SKM-1 treated with dmso at 0.1 percent for 144 hours (cell line): ENCODE measurements around the gene HMCN1.

Experiments
- DNase-seq: peaks from one replicate; lab custom pipeline; 2025; ENCODE audit not compliant: unreplicated experiment; lab: John Stamatoyannopoulos, UW

The HMCN1 gene

GRCh38 chr1:185803241-185803640, 69.0 kb downstream of the HMCN1 start:
- no peak for DNase-seq

GRCh38 chr1:185804206-185804605, 70.0 kb downstream of the HMCN1 start:
- no peak for DNase-seq

DNA sequence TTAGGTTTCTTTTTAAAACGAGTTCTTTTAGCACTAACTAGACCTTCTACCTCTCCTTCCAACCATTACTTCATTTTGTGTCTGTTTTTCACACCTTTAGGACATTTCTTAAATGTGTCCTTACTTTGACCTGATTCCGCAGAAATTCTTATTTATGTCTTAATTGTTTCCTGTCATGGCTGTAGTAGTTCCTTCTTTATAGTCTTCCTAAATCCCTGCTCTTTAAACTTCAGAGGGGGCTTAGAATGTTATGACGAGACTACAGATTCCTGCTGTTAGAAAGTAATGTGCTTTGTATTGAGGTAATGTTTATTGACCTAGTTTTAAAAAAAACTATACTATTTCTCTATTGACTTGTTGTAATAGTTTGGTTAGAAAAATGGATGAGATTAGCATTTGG, 70.4 kb downstream of the HMCN1 start:
- DNase-seq, result no peak

DNA sequence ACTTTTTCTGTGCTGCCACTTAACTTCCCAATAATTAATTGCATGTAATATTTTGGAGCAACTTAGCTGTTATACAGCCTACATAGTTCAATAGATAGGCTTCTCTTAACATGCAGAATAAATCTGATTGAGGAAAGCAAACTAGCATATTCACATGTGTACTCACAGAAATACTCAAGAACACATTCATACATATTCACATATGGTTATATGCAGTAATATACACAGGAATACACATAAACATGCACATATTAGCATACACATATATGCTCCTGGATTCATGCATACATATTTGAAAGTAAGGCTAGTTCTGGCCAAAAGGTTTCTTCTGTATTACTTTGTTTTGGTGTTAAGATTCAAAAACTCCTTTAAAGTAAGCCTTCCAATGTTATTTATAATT, 73.1 kb downstream of the HMCN1 start:
- no peak for DNase-seq

DNA sequence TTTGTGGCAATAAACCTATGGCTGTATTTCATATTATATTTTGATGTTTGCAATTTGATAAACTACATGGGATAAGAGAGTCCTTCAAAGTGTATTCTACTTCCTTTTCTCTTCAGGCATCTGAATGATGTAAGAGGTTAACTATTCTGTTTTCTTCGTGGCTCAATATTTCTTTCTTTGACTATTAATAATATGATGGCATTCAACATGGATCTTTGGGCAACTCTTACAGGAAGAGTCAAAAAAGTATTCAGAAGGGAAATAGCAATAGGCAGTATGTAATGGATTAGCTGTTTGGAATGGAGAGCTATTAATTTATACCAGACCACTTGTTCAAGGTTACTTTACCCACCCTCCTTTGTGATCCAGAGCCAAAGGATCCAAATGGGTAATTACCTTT, 74.4 kb downstream of the HMCN1 start:
- DNase-seq, result no peak

GRCh38 chr1:185811073-185811709, 77.0 kb downstream of the HMCN1 start:
- no peak for DNase-seq

GRCh38 chr1:185812934-185813333, 78.7 kb downstream of the HMCN1 start:
- no peak for DNase-seq

- peak; percentile 74 for DNase-seq
Observed at GRCh38 chr1:185813401-185813979, 79.3 kb downstream of the HMCN1 start.

GRCh38 chr1:185816460-185816859, 82.3 kb downstream of the HMCN1 start:
- no peak for DNase-seq

DNA sequence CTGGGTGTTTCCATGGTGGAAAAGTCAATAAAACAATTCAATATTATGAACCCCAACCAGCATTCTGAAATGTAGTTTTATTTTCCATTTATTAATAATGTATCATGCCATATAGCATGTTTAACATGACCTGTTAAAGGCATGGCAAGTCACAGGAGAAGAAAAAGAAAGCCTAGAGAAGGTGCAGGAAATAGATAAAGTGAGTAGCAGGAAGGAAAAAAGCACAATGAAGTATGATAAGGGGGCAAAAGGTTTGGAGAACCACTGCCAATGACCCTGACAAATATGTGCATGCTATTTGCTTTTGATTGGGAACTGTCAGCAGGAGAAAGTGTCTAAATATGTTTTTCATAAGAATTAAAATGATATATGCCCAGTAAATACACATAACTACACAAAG, 85.6 kb downstream of the HMCN1 start:
- DNase-seq, result no peak

- DNase-seq, result no peak
Observed at GRCh38 chr1:185821612-185822385, 87.6 kb downstream of the HMCN1 start.

GRCh38 chr1:185823467-185823866, 89.3 kb downstream of the HMCN1 start:
- DNase-seq, result no peak

GRCh38 chr1:185824106-185824505, 89.9 kb downstream of the HMCN1 start:
- no peak for DNase-seq

GRCh38 chr1:185825556-185825955, 91.4 kb downstream of the HMCN1 start:
- DNase-seq, result no peak

GRCh38 chr1:185834371-185834905, 100.2 kb downstream of the HMCN1 start:
- no peak for DNase-seq

GRCh38 chr1:185835191-185835590, 101.0 kb downstream of the HMCN1 start:
- DNase-seq, result no peak

DNA sequence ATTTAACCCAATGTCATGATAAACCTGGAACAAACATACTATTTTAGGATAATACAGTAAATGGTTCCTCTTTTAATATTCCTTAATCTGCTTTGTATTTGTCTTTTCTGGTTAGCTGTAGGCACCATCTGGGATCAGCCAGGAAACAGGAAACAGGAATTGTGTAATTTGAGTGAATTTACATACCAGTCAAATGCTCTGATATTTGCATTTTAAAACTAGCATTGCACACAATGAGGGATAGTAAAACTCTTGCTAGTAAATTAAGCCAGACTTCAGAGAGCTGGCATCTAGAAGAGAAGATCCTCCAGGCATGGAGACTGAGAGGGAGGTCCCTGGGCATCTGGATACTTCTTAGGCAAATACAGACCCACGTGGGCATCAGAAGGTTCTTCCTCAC, 103.5 kb downstream of the HMCN1 start:
- DNase-seq, result no peak

DNA sequence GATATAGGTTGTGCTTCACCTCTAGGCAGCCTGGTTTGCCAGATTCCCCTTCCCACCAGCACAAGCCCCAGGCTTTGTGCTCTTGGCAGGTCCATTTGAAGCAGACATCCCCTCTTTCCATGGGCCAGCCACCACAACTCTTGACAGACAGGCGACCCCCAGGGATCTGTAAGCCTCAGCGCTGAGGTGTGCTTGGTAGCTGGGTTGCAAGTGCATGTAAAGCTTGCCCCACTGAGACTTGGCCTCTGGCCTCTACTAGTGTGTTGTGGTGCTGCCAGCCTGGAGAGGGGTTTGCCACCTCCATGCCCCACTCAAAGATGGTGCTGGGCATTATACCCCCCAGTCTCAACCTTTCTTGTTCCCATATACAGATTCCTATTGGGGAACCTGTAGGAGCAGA, 103.9 kb downstream of the HMCN1 start:
- DNase-seq, result no peak

- DNase-seq, result no peak
Observed at GRCh38 chr1:185840880-185841279, 106.7 kb downstream of the HMCN1 start.

DNA sequence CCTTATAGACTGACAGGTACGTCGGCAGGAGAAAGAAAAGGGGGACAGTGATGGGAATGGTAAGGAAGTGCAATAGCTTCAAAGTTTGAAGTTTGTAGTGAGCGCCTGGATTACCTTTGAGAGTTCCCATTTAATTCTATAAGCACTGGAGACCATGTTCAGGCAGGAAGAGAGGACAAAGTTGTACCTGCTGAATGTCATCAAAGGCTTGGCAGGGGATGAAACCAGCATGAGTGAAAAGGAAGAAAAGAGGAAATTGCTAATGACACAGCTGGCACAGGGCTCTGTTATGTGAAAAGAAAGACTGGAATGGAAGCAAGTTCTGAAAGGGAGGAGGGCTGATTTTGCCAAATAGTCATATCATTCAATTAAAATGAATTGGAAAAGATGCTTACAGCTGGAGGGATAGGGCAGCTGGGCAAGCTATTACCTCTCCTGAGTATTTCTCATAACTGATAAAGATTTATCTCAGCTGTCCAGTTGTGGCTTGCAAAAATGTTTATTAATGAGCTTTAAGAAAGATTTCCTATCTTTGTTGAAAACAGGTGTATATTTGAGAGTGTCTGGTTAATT, 109.2 kb downstream of the HMCN1 start:
- DNase-seq, result no peak

- DNase-seq, result no peak
Observed at GRCh38 chr1:185843986-185844385, 109.8 kb downstream of the HMCN1 start.
